BLaER1 treated with 17β-estradiol and CSF1 and Interleukin-3, amounts not matched to agents 10 nM and 100 nM (cell line): ENCODE results near the gene MBOAT2.

Experiments
- H3K27ac ChIP-seq, 11 experiments: shearing (Covaris generic); formaldehyde crosslinking; 2 replicates each; pipeline ENCODE4 v1.8.1; 2022
- H3K27me3 ChIP-seq, 11 experiments: shearing (Covaris generic); formaldehyde crosslinking; 2 replicates each; pipeline ENCODE4 v1.8.1; 2022
- H3K36me3 ChIP-seq, 11 experiments: shearing (Covaris generic); formaldehyde crosslinking; 2 replicates each; pipeline ENCODE4 v1.8.1; 2022
- H3K4me1 ChIP-seq, 10 experiments: shearing (Covaris generic); formaldehyde crosslinking; 2 replicates each; pipeline ENCODE4 v1.8.1; 2022
- H3K4me2 ChIP-seq, 11 experiments: shearing (Covaris generic); formaldehyde crosslinking; 2 replicates each; pipeline ENCODE4 v1.8.1; 2022
- H3K4me3 ChIP-seq, 10 experiments: shearing (Covaris generic); formaldehyde crosslinking; 2 replicates each; pipeline ENCODE4 v1.8.1; 2022
- H3K9ac ChIP-seq, 11 experiments: shearing (Covaris generic); formaldehyde crosslinking; 2 replicates each; pipeline ENCODE4 v1.8.1; 2022
- H3K9me3 ChIP-seq, 11 experiments: shearing (Covaris generic); formaldehyde crosslinking; replicated peaks in 1 of 11; 2 replicates each; pipeline ENCODE4 v1.8.1; 2022
- H4K20me1 ChIP-seq, 11 experiments: shearing (Covaris generic); formaldehyde crosslinking; 2 replicates each; pipeline ENCODE4 v1.8.1; 2022
- Cebpa-rat ChIP-seq, 11 experiments: shearing (Covaris generic); IDR thresholded peaks; 2 replicates each; pipeline ENCODE4 v1.8.1; 2022

The MBOAT2 gene

GRCh38 chr2:8862230-8862629, 141.3 kb downstream of the MBOAT2 start:
- no peaks in the 10 kb centered on the region for H3K4me1 ChIP-seq
- H3K27me3 ChIP-seq: no peaks in the 10 kb centered on the region
- H3K9me3 ChIP-seq: no peaks in the 10 kb centered on the region
- H4K20me1 ChIP-seq: no peaks in the 10 kb centered on the region
- H3K4me2 ChIP-seq: no peak overlapping the region
- no peak for TF ChIP-seq Cebpa-rat (IDR thresholded peaks at IDR 0.05)
- peaks cover 0 to 7% (median 3%) of the 10 kb centered on the region in 11 experiments; a peak in 3 of 22 replicates for H3K36me3 ChIP-seq
- no peak overlapping the region for H3K27ac ChIP-seq
- no peak overlapping the region for H3K9ac ChIP-seq
- H3K4me3 ChIP-seq: no peak overlapping the region

DNA sequence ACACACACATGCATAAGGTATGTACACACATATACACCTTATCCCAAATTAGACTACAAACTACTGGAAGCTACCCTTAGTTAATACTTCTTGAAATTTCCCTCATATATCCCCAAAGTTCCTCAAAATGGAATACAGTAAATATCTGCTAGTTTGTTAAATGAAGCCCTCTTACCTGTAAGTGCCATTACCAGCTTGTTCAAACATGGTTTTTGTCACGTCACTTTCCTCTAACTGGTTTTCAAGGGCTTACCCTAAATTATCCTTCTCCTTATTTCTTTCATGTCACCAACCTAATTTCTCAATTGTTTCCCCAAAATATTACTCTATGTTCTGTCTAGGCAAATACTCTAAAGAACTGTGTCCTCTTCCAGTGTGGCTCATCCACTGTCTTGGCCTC, 141.7 kb downstream of the MBOAT2 start:
- H3K27ac ChIP-seq: no peak overlapping the region
- H3K27me3 ChIP-seq: no peaks in the 10 kb centered on the region
- H3K9me3 ChIP-seq: no peaks in the 10 kb centered on the region
- no peak for TF ChIP-seq Cebpa-rat (IDR thresholded peaks at IDR 0.05)
- no peak overlapping the region for H3K4me3 ChIP-seq
- H3K9ac ChIP-seq: no peak overlapping the region
- H3K4me2 ChIP-seq: no peak overlapping the region
- no peaks in the 10 kb centered on the region for H4K20me1 ChIP-seq
- H3K4me1 ChIP-seq: no peaks in the 10 kb centered on the region
- peaks cover 0 to 7% (median 3%) of the 10 kb centered on the region in 11 experiments; a peak in 3 of 22 replicates for H3K36me3 ChIP-seq

DNA sequence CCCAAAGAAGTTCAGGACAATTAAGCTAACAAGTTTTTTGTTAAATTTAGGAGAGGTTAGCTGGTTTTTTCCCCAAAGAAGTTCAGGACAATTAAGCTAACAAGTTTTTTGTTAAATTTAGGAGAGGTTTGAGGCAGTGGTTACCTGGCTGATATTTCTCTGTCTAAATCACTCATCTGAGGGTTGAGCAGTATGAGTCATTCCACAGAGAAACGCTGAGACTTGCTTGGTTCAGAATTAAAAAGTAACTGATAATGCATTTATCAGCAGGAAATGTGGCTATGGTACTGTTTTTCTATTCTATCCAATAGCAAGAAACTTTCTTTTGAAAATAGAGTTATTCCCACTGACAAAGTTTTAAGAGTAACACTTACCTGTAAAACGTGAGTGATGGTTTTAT, 143.2 kb downstream of the MBOAT2 start:
- H3K4me1 ChIP-seq: no peaks in the 10 kb centered on the region
- no peak overlapping the region for H3K27ac ChIP-seq
- no peaks in the 10 kb centered on the region for H3K9me3 ChIP-seq
- H3K27me3 ChIP-seq: no peaks in the 10 kb centered on the region
- no peak overlapping the region for H3K4me3 ChIP-seq
- no peak overlapping the region for H3K9ac ChIP-seq
- no peak for TF ChIP-seq Cebpa-rat (IDR thresholded peaks at IDR 0.05)
- no peak overlapping the region for H3K4me2 ChIP-seq
- H4K20me1 ChIP-seq: no peaks in the 10 kb centered on the region
- H3K36me3 ChIP-seq: peaks cover 0 to 7% (median 3%) of the 10 kb centered on the region in 11 experiments; a peak in 3 of 22 replicates

DNA sequence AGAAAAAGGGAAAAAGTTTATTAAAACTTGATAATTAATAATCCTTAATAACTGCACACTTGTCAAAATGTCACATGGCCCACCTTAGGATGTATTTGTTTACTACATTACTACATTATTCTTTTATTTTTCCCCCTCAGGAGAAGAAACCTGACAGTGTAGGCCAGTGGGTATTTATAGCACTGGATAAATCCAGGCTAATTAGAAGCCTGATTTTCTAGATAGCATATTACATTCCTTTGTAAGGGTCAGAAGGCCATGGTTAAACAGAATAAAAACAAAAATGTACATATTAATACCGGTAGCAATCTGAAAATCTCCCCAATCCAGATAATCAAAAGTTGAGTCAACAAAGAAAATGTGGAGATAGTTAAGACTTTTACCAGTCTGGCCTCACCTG, 144.6 kb downstream of the MBOAT2 start:
- no peaks in the 10 kb centered on the region for H3K27me3 ChIP-seq
- no peak overlapping the region for H3K4me3 ChIP-seq
- no peaks in the 10 kb centered on the region for H3K9me3 ChIP-seq
- TF ChIP-seq Cebpa-rat (IDR thresholded peaks at IDR 0.05): no peak
- H3K27ac ChIP-seq: no peak overlapping the region
- H3K9ac ChIP-seq: no peak overlapping the region
- no peaks in the 10 kb centered on the region for H3K4me1 ChIP-seq
- H3K36me3 ChIP-seq: peaks cover 0 to 7% (median 3%) of the 10 kb centered on the region in 11 experiments; a peak in 3 of 22 replicates
- H3K4me2 ChIP-seq: no peak overlapping the region
- no peaks in the 10 kb centered on the region for H4K20me1 ChIP-seq

DNA sequence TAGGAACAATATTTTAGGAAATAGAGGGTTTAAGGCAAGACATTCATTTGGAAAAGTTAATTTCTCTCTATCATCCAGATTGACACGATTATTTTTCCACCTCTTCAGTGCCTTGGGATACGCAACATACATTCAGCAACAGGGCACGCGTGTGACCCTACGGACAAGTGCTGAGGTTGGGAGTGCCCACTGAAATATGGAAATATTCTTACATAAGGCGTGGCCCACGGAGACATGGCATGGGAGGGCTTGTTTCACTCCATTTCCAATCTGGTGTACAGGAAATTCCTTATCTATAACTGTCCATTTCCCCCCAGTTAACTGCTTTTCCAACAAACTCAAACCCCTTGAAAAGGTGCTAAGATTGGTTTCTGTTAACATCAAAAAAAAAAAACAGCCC, 145.2 kb downstream of the MBOAT2 start:
- H3K27ac ChIP-seq: no peak overlapping the region
- no peaks in the 10 kb centered on the region for H3K9me3 ChIP-seq
- H3K4me3 ChIP-seq: no peak overlapping the region
- peaks cover 0 to 7% (median 3%) of the 10 kb centered on the region in 11 experiments; a peak in 3 of 22 replicates for H3K36me3 ChIP-seq
- TF ChIP-seq Cebpa-rat (IDR thresholded peaks at IDR 0.05): no peak
- no peak overlapping the region for H3K4me2 ChIP-seq
- no peaks in the 10 kb centered on the region for H3K27me3 ChIP-seq
- no peak overlapping the region for H3K9ac ChIP-seq
- H4K20me1 ChIP-seq: no peaks in the 10 kb centered on the region
- H3K4me1 ChIP-seq: no peaks in the 10 kb centered on the region; a peak in 1 of 20 replicates

DNA sequence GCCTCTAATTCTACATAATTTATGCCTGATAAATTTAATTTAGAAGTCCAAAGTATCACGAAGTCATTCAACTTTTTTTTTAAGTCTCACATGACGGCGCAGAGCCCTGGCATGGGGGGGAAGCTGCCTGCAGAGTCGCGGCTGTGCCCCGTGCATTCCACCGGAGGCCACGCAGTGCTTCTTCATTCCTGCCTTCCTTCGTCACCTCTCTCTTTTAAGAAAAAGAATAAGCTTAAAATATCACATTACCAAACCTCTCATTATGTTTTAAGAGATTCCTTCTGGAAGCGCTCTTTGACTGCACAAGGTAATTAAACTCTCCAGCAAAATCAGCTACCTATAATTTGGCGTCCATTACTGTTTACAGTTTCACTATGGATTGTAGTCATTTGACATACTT, 145.8 kb downstream of the MBOAT2 start:
- Histone ChIP-seq H3K9me3 (no peaks in the 10 kb centered on the region), H3K36me3 (peaks cover 0 to 7% (median 3%) of the 10 kb centered on the region in 11 experiments; a peak in 3 of 22 replicates), H3K27me3 (no peaks in the 10 kb centered on the region), H3K9ac (no peak overlapping the region), H3K4me1 (no peaks in the 10 kb centered on the region; a peak in 1 of 20 replicates), H3K4me3 (no peak overlapping the region), H3K27ac (no peak overlapping the region), H4K20me1 (no peaks in the 10 kb centered on the region), H3K4me2 (no peak overlapping the region)
- TF ChIP-seq Cebpa-rat (IDR thresholded peaks at IDR 0.05): no peak

DNA sequence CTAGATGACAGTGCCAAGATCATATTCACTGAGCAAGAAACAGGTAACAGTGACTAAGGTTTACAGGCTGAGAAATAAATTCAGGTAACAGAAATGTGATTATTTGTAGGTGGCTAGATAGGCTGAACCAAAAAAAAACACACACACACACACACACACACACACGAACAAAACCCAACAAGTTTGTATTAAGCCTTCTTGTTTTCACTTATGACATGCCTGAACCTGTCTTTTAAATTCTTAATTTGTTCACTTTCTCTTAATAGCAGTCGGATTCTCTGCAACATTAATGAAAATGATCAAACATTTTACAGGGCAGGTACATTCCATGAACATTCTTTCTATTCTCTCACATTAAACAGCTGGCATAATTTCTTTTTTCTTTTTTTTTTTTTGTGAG, 147.3 kb downstream of the MBOAT2 start:
- no peak for TF ChIP-seq Cebpa-rat (IDR thresholded peaks at IDR 0.05)
- H4K20me1 ChIP-seq: no peaks in the 10 kb centered on the region

GRCh38 chr2:8855010-8855409, 148.5 kb downstream of the MBOAT2 start:
- Histone ChIP-seq H3K9ac (no peak overlapping the region), H3K9me3 (no peaks in the 10 kb centered on the region), H3K27me3 (no peaks in the 10 kb centered on the region), H3K4me2 (no peak overlapping the region), H4K20me1 (no peaks in the 10 kb centered on the region), H3K36me3 (0 out of 22 replicates have a peak, but pooled peaks cover 0 to 3% (median 0%) of the 10 kb centered on the region in 11 experiments), H3K4me3 (no peak overlapping the region), H3K27ac (no peak overlapping the region), H3K4me1 (peaks cover 0 to 5% (median 0%) of the 10 kb centered on the region in 10 experiments; a peak in 2 of 20 replicates)
- TF ChIP-seq Cebpa-rat (IDR thresholded peaks at IDR 0.05): no peak

More for the DNA sequence above, 147.3 kb downstream of the MBOAT2 start:
- Histone ChIP-seq H3K27me3 (no peaks in the 10 kb centered on the region), H3K9me3 (no peaks in the 10 kb centered on the region), H3K9ac (no peak overlapping the region), H3K4me3 (no peak overlapping the region), H3K4me1 (peaks cover 0 to 5% (median 0%) of the 10 kb centered on the region in 10 experiments; a peak in 2 of 20 replicates), H3K27ac (no peak overlapping the region), H3K4me2 (no peak overlapping the region), H3K36me3 (peaks cover 0 to 3% (median 0%) of the 10 kb centered on the region in 11 experiments; a peak in 1 of 22 replicates)

DNA sequence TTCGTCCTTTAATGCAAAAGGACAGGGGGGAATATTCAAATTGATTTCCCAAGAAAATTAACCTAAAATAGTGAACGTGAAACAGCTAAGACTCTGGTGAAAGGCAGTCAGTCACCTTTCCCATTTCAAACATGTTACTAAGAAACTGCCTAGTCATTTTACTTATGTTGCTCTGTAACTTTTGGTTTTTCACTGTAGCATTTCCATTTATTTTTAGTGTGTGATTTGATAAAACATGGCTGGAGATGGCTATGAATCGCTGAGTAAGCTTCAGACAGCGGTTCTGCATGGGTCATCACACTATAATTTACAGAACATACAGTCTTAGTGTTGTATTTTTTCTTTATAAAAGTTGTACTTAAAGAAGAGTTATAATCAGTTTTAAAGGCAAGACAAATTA, 150.1 kb downstream of the MBOAT2 start:
- no peak overlapping the region for H3K4me2 ChIP-seq
- no peaks in the 10 kb centered on the region for H3K27me3 ChIP-seq
- no peak for TF ChIP-seq Cebpa-rat (IDR thresholded peaks at IDR 0.05)
- H3K4me1 ChIP-seq: peaks cover 0 to 5% (median 0%) of the 10 kb centered on the region in 10 experiments; a peak in 2 of 20 replicates
- no peaks in the 10 kb centered on the region for H4K20me1 ChIP-seq
- 0 out of 22 replicates have a peak, but pooled peaks cover 0 to 3% (median 0%) of the 10 kb centered on the region in 11 experiments for H3K36me3 ChIP-seq
- H3K4me3 ChIP-seq: no peak overlapping the region
- no peak overlapping the region for H3K9ac ChIP-seq
- no peak overlapping the region for H3K27ac ChIP-seq
- no peaks in the 10 kb centered on the region for H3K9me3 ChIP-seq
